RWPE2 (cell line): ENCODE measurements around the gene MARK4.
A peak's percentile ranks its signal among the peaks of the same experiment; 100 is the strongest.

Experiments used
- ATAC-seq: fragments of 200-7000 bp; cut with Tn5 transposase; 3 replicates; pipeline ENCODE4 v1.9.1; 2021; ENCODE audit warnings: low read depth
- DNase-seq: peaks from one replicate; pipeline ENCODE4 v3.0.0-alpha.2; 2020; ENCODE audit warnings: low spot score
- H3K27ac ChIP-seq: fragments of 450-650 bp; 2 replicates; pipeline ENCODE4 v1.5.1; 2017; ENCODE audit warnings: mild to moderate bottlenecking; ENCODE audit not compliant: poor library complexity, severe bottlenecking
- H3K27me3 ChIP-seq: fragments of 250-450 bp; sonication (Bioruptor Pico); 2 replicates; pipeline ENCODE4 v1.5.1; 2021; ENCODE audit warnings: mild to moderate bottlenecking, moderate library complexity; ENCODE audit not compliant: insufficient read depth, poor library complexity, severe bottlenecking
- H3K36me3 ChIP-seq: fragments of 250-450 bp; sonication (Bioruptor Pico); 2 replicates; pipeline ENCODE4 v1.5.1; 2020; ENCODE audit warnings: low read depth, mild to moderate bottlenecking, moderate library complexity
- H3K4me1 ChIP-seq: fragments of 250-450 bp; sonication (Bioruptor Pico); 2 replicates; pipeline ENCODE4 v1.5.1; 2021; ENCODE audit warnings: mild to moderate bottlenecking, moderate library complexity; ENCODE audit not compliant: insufficient read depth, poor library complexity, severe bottlenecking
- H3K4me3 ChIP-seq: fragments of 250-450 bp; sonication (Bioruptor Pico); 2 replicates; pipeline ENCODE4 v1.5.1; 2021; ENCODE audit warnings: mild to moderate bottlenecking, moderate library complexity; ENCODE audit not compliant: severe bottlenecking
- H3K9me3 ChIP-seq: fragments of 250-450 bp; sonication (Bioruptor Pico); 2 replicates; pipeline ENCODE4 v1.5.1; 2021; ENCODE audit warnings: mild to moderate bottlenecking, moderate library complexity; ENCODE audit not compliant: severe bottlenecking
- CTCF ChIP-seq: fragments of 450-650 bp; IDR thresholded peaks from one replicate; pipeline ENCODE4 v1.5.1; 2017; ENCODE audit warnings: mild to moderate bottlenecking, moderate library complexity; ENCODE audit not compliant: poor library complexity, severe bottlenecking

Gene MARK4

DNA sequence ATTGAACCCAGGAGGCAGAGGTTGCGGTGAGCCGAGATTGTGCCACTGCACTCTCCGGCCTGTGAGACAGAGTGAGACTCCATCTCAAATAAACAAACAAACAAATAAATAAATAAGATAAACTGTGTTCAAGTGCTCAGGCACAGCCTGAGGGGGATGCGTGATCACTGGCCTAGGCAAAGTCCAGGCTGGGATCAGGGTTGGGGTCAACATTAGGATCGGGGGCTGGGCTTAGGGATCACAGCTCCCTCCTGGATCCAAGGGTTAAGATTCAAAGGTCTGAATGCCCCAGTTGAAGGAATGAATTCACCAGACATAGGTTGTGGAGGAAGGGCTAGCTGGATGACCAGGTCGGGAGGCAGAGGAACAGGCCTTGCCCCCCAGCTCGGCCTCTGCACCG is 3.9 kb upstream of the MARK4 start:
- Histone ChIP-seq H3K27me3 (no peaks in the 10 kb centered on the region), H3K36me3 (no peaks in the 10 kb centered on the region), H3K4me1 (no peaks in the 10 kb centered on the region), H3K27ac (no peak overlapping the region), H3K9me3 (no peaks in the 10 kb centered on the region), H3K4me3 (no peak overlapping the region)
- ATAC-seq (no peak), DNase-seq (no peak)
- no peak for TF ChIP-seq CTCF

DNA sequence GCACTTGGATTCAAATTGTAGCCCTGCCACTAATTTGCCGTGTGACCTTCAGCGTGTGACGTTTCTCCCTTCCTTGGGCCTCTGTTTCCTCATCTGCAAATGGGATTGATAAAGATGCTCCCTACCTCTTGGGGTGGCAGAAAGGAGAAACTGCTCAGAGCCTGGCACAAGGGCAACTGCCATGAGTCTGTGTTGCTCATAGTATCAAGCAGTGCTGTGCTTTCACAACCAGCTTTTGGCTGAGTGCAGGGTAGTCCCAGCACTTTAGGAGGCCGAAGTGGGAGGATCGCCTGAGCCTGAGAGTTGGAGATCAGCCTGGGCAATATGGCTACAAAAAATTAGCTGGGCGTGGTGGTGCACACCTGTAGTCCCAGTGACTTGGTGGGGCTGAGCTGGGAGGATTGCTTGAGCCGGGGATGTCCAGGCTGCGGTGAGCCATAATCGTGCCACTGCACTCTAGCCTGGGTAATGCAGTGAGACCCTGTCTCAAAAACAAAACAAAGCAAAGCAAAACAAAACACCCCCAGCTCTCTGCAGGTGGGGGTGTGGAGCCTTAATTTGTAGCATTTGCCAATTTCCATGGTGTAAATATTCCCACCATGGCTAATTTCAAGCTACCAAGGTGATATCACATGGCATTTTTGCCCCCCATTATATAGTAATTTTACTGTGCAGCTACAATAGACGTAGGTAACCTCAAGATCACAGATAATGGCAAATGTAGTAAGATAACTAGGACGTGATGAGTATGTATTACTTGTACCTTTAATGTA is 1.6 kb upstream of the MARK4 start:
- Histone ChIP-seq H3K36me3 (0 out of 2 replicates have a peak, but pooled peaks cover 7% of the 10 kb centered on the region), H3K27ac (no peak overlapping the region), H3K4me3 (no peak overlapping the region), H3K4me1 (no peaks in the 10 kb centered on the region), H3K9me3 (no peaks in the 10 kb centered on the region), H3K27me3 (no peaks in the 10 kb centered on the region)
- ATAC-seq = no peak
- no peak for DNase-seq
- no peak for TF ChIP-seq CTCF

DNA sequence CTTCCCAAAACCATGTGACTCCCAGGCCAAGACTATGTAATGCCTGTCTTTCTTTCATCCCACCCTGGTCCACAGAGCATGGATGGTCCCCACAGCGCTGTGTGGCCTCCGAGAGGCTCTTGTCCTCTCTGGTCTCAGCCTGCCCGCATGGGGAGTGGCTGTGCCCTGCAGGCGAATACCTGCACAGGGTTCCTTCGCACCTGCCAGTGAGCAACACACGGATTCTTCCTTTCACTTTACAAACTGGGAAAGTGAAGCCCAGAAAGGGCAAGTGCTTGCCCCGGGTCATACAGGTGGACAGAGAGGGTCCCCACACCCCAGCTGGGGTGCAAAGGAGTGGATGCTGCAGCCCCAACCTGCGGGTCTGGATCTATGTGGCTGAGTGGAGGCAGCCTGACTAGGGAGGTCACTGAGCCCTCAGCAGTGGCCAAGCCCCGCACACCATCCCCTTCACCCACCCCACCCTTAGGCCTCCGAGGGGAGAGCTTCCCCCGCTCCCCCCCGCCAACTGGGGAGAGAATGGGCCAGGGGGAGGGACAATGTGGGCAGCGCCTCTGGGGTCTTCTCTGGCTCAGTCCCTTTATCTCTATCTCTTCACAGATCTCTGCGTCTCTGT is 747 bp upstream of the MARK4 start:
- ATAC-seq = peak; percentile 15; the same call in 2 of the 3 replicates

DNA sequence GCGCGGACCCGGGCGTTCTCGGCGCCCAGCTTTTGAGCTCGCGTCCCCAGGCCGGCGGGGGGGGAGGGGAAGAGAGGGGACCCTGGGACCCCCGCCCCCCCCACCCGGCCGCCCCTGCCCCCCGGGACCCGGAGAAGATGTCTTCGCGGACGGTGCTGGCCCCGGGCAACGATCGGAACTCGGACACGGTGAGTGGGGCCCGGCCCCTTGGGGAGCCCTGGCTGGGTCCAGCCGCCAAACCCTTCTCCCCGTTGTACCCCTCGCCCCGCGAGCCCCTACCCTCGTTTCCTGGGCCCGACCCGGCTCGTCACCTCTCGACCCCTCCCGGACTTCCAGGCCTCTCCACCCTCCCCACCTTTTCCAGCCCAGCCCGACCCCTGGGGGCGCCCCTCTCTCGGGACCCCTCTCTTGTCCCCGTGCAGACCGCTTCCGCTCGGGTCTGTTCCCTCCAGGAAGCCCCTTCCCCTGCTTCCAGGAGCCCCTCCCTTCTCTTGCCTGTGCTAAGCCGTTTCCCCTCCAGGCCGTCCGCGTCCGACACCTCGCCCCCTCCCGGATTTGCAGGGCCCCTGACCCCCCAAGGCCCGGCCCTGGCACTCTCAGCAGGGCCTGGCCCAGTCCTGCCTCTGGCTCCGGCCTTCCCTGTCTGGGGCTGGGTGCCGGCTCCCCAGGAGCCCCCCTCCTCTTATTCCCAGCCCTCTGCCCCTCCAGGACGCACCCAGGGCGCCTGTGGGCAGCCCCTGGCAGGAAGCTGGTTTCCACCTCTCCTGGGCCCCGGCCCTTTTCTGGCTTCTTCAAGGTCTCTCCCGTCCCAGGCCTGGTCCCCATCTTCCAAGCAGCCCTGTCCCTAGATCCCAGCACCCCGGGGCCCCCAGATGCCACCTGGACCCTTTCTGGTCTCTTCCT is 632 bp downstream of the MARK4 start:
- ATAC-seq (peak; percentile 45), DNase-seq (no peak)
- Histone ChIP-seq H3K27me3 (no peaks in the 10 kb centered on the region), H3K4me1 (no peaks in the 10 kb centered on the region), H3K36me3 (0 out of 2 replicates have a peak, but pooled peaks cover 7% of the 10 kb centered on the region), H3K9me3 (no peaks in the 10 kb centered on the region), H3K27ac (peak overlapping the region; percentile 53), H3K4me3 (peak overlapping the region; percentile 66)
- TF ChIP-seq CTCF = no peak

More for the DNA sequence above, 747 bp upstream of the MARK4 start:
- Histone ChIP-seq H3K9me3 (no peaks in the 10 kb centered on the region), H3K27me3 (no peaks in the 10 kb centered on the region), H3K27ac (peak overlapping the region; percentile 53), H3K4me1 (no peaks in the 10 kb centered on the region), H3K36me3 (0 out of 2 replicates have a peak, but pooled peaks cover 7% of the 10 kb centered on the region), H3K4me3 (peak overlapping the region; percentile 66)
- TF ChIP-seq CTCF = no peak
- no peak for DNase-seq
